ENCODE results near the gene ITGB7. TPM values are rescaled to one million over a fixed set of nuclear protein-coding genes. Genes with fewer than 3 reads are reported as not detected.
"Not testable (repeated sequence)": the region's sequence is repeated elsewhere in the genome, so short reads cannot be mapped to it uniquely, and the experiment has no call there.

Gene ITGB7
- total RNA-seq, 1 donor from 2014 or later = 137 TPM

- H3K4me3 Mint-ChIP-seq = peak overlapping the region; percentile 93
- CTCF ChIA-PET = interaction anchor here (0.6 to 3.0 kb wide), 11 partner anchors 9 to 140 kb away, joined by 3 to 16 read pairs (median 4); no protein-coding TSS in a partner anchor
- peaks cover 50% of the 10 kb centered on the region for H3K36me3 Mint-ChIP-seq (ENCODE audit: low read depth)
- no peaks in the 10 kb centered on the region for H3K27me3 Mint-ChIP-seq
- no peaks in the 10 kb centered on the region for H3K9me3 Mint-ChIP-seq
- POLR2A ChIA-PET = interaction anchor here (0.5 to 4.0 kb wide), 20 partner anchors 14 to 1171 kb away, joined by 3 to 66 read pairs (median 8); partner anchors contain the start of genes AAAS, EIF4B, ESPL1 and ITGB7
- intact Hi-C loops (cut with micrococcal nuclease) = loop anchor here (1.0 to 5.0 kb wide), 16 partner anchors 9 to 319 kb away; partner anchors contain the start of genes AAAS, EIF4B, ESPL1 and ITGB7
- DNase-seq = peak; percentile 71
- H3K27ac Mint-ChIP-seq = peak overlapping the region; percentile 88
- no peak for TF ChIP-seq CTCF (IDR thresholded peaks at IDR 0.05)
- peaks cover 53% of the 10 kb centered on the region for H3K4me1 Mint-ChIP-seq
- ATAC-seq (ENCODE audit: low read depth) = peak; percentile 47
Observed at GRCh38 chr12:53180931-53181645, 26.0 kb downstream of the ITGB7 start.

GRCh38 chr12:53180220-53180930, 26.7 kb downstream of the ITGB7 start, which contains the start of the genes CSAD and ZNF740:
Gene CSAD (minus strand): TSS chr12:53180925. CDS start chr12:53173470, 7,455 bp downstream.
Gene ZNF740 (plus strand): TSS chr12:53180722. CDS start chr12:53181984, 1,262 bp downstream.
- POLR2A ChIA-PET = interaction anchor here (0.5 to 4.0 kb wide), 23 partner anchors 15 to 320 kb away, joined by 3 to 66 read pairs (median 7); partner anchors contain the start of genes AAAS, EIF4B, ESPL1 and ITGB7
- Mint-ChIP-seq H3K4me1 (peaks cover 53% of the 10 kb centered on the region), H3K27me3 (no peaks in the 10 kb centered on the region), H3K9me3 (no peaks in the 10 kb centered on the region), H3K27ac (peak within 1 kb of the TSS; percentile 98), H3K36me3 (ENCODE audit: low read depth) (peaks cover 42% of the 10 kb centered on the region), H3K4me3 (peak within 1 kb of the TSS; percentile 93)
- intact Hi-C loops (cut with micrococcal nuclease) = loop anchor here (1.0 to 5.0 kb wide), 16 partner anchors 10 to 320 kb away; partner anchors contain the start of genes AAAS, EIF4B, ESPL1 and ITGB7
- DNase-seq (peak; percentile 91), ATAC-seq (ENCODE audit: low read depth) (peak; percentile 94)
- CTCF ChIA-PET = interaction anchor here (1.0 to 3.0 kb wide), 9 partner anchors 10 to 141 kb away, joined by 3 to 16 read pairs (median 4); no protein-coding TSS in a partner anchor
- no peak for TF ChIP-seq CTCF (IDR thresholded peaks at IDR 0.05)

- Mint-ChIP-seq H3K27ac (peak overlapping the region; percentile 98), H3K9me3 (no peaks in the 10 kb centered on the region), H3K27me3 (no peaks in the 10 kb centered on the region), H3K4me3 (peak overlapping the region; percentile 93), H3K4me1 (peaks cover 49% of the 10 kb centered on the region), H3K36me3 (ENCODE audit: low read depth) (peaks cover 36% of the 10 kb centered on the region)
- DNase-seq (no peak), ATAC-seq (ENCODE audit: low read depth) (peak; percentile 3)
- POLR2A ChIA-PET = interaction anchor here (0.5 to 4.0 kb wide), 22 partner anchors 15 to 200 kb away, joined by 3 to 66 read pairs (median 8); partner anchors contain the start of genes AAAS, EIF4B, ESPL1 and ITGB7
- intact Hi-C loops (cut with micrococcal nuclease) = loop anchor here (1.0 to 5.0 kb wide), 16 partner anchors 11 to 321 kb away; partner anchors contain the start of genes AAAS, EIF4B, ESPL1 and ITGB7
- CTCF ChIA-PET = interaction anchor here (1.0 to 3.0 kb wide), 8 partner anchors 11 to 115 kb away, joined by 3 to 16 read pairs (median 4); partner anchors contain the start of gene PFDN5
- no peak for TF ChIP-seq CTCF (IDR thresholded peaks at IDR 0.05)
Observed at GRCh38 chr12:53179687-53180219, 27.3 kb downstream of the ITGB7 start.

- Mint-ChIP-seq H3K27ac (peak overlapping the region; percentile 98), H3K36me3 (ENCODE audit: low read depth) (peaks cover 28% of the 10 kb centered on the region), H3K4me1 (peaks cover 42% of the 10 kb centered on the region)
- POLR2A ChIA-PET = interaction anchor here (0.7 to 4.0 kb wide), 5 partner anchors 21 to 117 kb away, joined by 3 to 66 read pairs (median 3); partner anchors contain the start of gene PFDN5
- H3K27me3 Mint-ChIP-seq; H3K9me3 Mint-ChIP-seq; intact Hi-C loops (cut with micrococcal nuclease); H3K4me3 Mint-ChIP-seq; ATAC-seq (ENCODE audit: low read depth); DNase-seq: not testable (repeated sequence)
- CTCF ChIA-PET = interaction anchor here (1.1 kb wide), 1 partner anchor 116 kb away, joined by 3 read pairs; the partner anchor contains the start of gene PFDN5
Observed at GRCh38 chr12:53178803-53179202, 28.2 kb downstream of the ITGB7 start.

GRCh38 chr12:53177447-53177846, 29.6 kb downstream of the ITGB7 start:
- H3K27ac Mint-ChIP-seq, CTCF ChIA-PET: not testable (repeated sequence)

More at GRCh38 chr12:53177447-53177846, 29.6 kb downstream of the ITGB7 start:
- H3K9me3 Mint-ChIP-seq; H3K4me3 Mint-ChIP-seq; intact Hi-C loops (cut with micrococcal nuclease); ATAC-seq (ENCODE audit: low read depth); H3K27me3 Mint-ChIP-seq; DNase-seq: not testable (repeated sequence)
- POLR2A ChIA-PET = interaction anchor here (0.7 to 1.2 kb wide), 2 partner anchors 91 to 123 kb away, joined by 4 to 5 read pairs; no protein-coding TSS in a partner anchor
- Mint-ChIP-seq H3K4me1 (peaks cover 30% of the 10 kb centered on the region), H3K36me3 (ENCODE audit: low read depth) (peaks cover 17% of the 10 kb centered on the region)
